RWPE2 (cell line): ENCODE data around the gene CACNA2D1.

Source experiments
- ATAC-seq: fragments of 200-7000 bp; cut with Tn5 transposase; 3 replicates; pipeline ENCODE4 v1.9.1; 2021; ENCODE audit warnings: low read depth
- DNase-seq: peaks from one replicate; pipeline ENCODE4 v3.0.0-alpha.2; 2020; ENCODE audit warnings: low spot score
- H3K27ac ChIP-seq: fragments of 450-650 bp; 2 replicates; pipeline ENCODE4 v1.5.1; 2017; ENCODE audit warnings: mild to moderate bottlenecking; ENCODE audit not compliant: poor library complexity, severe bottlenecking
- H3K27me3 ChIP-seq: fragments of 250-450 bp; sonication (Bioruptor Pico); 2 replicates; pipeline ENCODE4 v1.5.1; 2021; ENCODE audit warnings: mild to moderate bottlenecking, moderate library complexity; ENCODE audit not compliant: insufficient read depth, poor library complexity, severe bottlenecking
- H3K36me3 ChIP-seq: fragments of 250-450 bp; sonication (Bioruptor Pico); 2 replicates; pipeline ENCODE4 v1.5.1; 2020; ENCODE audit warnings: low read depth, mild to moderate bottlenecking, moderate library complexity
- H3K4me1 ChIP-seq: fragments of 250-450 bp; sonication (Bioruptor Pico); 2 replicates; pipeline ENCODE4 v1.5.1; 2021; ENCODE audit warnings: mild to moderate bottlenecking, moderate library complexity; ENCODE audit not compliant: insufficient read depth, poor library complexity, severe bottlenecking
- H3K4me3 ChIP-seq: fragments of 250-450 bp; sonication (Bioruptor Pico); 2 replicates; pipeline ENCODE4 v1.5.1; 2021; ENCODE audit warnings: mild to moderate bottlenecking, moderate library complexity; ENCODE audit not compliant: severe bottlenecking
- H3K9me3 ChIP-seq: fragments of 250-450 bp; sonication (Bioruptor Pico); 2 replicates; pipeline ENCODE4 v1.5.1; 2021; ENCODE audit warnings: mild to moderate bottlenecking, moderate library complexity; ENCODE audit not compliant: severe bottlenecking
- TF ChIP-seq, protein P1 (sequence below): fragments of 450-650 bp; IDR thresholded peaks from one replicate; pipeline ENCODE4 v1.5.1; 2017; ENCODE audit warnings: mild to moderate bottlenecking, moderate library complexity; ENCODE audit not compliant: poor library complexity, severe bottlenecking

The CACNA2D1 gene

DNA sequence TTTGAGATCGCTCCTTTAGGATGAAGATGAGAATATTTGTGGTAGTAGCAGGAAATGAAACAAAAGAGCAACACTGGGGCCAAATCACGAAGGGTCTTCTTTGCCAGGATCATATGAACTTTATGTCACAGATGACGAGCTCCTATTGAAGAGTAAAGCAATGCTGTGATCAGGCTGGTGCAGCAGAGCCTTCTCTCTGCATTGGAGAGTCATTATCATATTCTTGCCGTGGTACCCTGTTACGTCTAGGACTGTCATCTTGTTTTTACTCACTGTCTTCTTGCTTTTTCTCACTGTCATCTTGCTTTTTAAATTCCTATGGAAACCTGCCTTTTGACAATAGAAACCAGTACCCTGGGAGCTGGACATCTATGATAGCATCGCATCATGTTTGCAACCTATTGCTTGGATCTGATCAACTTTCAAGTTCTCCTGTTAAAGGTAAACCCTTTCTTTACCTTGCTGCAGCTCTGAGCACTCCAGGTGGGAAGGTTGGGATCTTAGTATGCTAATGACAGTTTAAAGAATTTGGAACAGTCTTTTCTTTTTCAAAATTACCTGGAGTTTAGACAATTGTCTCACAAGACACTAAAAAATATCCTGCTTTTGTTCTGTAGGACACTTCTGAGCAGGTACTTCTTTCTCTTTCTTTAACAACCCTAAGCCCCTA is 27.9 kb upstream of the CACNA2D1 start:
- H3K4me3 ChIP-seq: no peak overlapping the region
- no peak overlapping the region for H3K27ac ChIP-seq
- H3K27me3 ChIP-seq: peaks cover 4% of the 10 kb centered on the region
- H3K9me3 ChIP-seq: no peaks in the 10 kb centered on the region
- H3K36me3 ChIP-seq: no peaks in the 10 kb centered on the region
- H3K4me1 ChIP-seq: no peaks in the 10 kb centered on the region
- ATAC-seq (no peak), DNase-seq (no peak)
- TF ChIP-seq, protein P1, sequence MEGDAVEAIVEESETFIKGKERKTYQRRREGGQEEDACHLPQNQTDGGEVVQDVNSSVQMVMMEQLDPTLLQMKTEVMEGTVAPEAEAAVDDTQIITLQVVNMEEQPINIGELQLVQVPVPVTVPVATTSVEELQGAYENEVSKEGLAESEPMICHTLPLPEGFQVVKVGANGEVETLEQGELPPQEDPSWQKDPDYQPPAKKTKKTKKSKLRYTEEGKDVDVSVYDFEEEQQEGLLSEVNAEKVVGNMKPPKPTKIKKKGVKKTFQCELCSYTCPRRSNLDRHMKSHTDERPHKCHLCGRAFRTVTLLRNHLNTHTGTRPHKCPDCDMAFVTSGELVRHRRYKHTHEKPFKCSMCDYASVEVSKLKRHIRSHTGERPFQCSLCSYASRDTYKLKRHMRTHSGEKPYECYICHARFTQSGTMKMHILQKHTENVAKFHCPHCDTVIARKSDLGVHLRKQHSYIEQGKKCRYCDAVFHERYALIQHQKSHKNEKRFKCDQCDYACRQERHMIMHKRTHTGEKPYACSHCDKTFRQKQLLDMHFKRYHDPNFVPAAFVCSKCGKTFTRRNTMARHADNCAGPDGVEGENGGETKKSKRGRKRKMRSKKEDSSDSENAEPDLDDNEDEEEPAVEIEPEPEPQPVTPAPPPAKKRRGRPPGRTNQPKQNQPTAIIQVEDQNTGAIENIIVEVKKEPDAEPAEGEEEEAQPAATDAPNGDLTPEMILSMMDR: no peak

DNA sequence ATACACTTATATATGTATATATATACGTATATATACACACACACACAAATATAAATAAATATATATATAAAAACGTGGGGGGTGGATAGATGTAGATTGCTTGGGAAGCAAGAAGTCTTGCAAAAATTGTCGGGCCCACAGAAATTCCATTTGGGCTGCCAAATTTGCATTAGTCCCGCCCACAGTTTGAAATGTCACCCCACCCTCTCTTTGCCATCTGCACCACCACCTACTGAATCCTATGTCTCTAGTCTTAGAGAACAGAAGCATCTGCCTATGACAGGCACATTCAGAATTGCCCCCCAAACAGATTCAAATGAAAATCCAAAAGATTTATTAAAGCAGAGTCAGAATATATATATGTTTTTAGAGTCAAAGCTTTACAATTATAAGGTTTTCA is 25.6 kb upstream of the CACNA2D1 start:
- TF ChIP-seq, protein P1: no peak
- ATAC-seq (no peak), DNase-seq (no peak)
- Histone ChIP-seq H3K27ac (no peak overlapping the region), H3K4me1 (no peaks in the 10 kb centered on the region), H3K27me3 (peaks cover 4% of the 10 kb centered on the region), H3K36me3 (no peaks in the 10 kb centered on the region), H3K4me3 (no peak overlapping the region), H3K9me3 (peaks cover 2% of the 10 kb centered on the region)

DNA sequence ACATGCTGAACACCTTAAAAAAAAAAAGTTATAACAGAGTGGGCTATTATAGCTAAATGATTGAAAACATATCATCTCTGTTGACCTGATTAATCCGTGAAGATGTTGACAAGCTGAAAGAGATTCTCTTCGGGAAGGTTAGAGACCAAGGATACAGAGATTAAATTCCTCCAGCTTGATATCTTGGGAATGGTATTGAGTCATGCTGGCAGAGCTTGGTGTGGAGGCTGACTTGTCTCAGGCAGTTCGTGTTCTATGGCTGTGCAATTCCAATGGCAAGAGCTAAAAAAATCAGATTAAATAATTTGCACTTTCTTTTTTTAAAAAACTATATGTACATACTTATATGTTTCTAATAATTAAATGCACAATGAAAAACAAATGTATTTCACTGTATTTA is 24.9 kb upstream of the CACNA2D1 start:
- no peaks in the 10 kb centered on the region for H3K36me3 ChIP-seq
- H3K27me3 ChIP-seq: peaks cover 4% of the 10 kb centered on the region
- TF ChIP-seq, protein P1: no peak
- ATAC-seq (no peak), DNase-seq (no peak)
- H3K4me3 ChIP-seq: no peak overlapping the region
- H3K9me3 ChIP-seq: peaks cover 2% of the 10 kb centered on the region
- H3K27ac ChIP-seq: no peak overlapping the region
- no peaks in the 10 kb centered on the region for H3K4me1 ChIP-seq

DNA sequence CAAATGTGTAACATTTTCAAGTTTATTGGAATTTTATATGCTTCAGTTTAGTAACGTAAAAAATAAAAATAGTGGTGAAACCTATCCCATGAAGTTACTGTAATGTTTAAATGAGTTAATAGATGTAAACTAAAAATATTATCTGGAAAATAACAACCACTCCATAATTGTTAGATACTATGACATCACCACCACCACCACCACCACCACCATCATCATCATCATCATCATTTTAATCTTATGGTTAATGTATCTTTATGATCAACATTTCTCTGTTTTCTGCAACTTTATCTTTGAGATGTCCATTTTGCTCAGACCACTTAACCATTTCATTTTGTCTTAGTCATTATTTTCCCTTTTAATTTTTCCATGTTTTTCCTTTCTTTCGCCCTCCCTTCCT is 23.4 kb upstream of the CACNA2D1 start:
- ATAC-seq: no peak
- Histone ChIP-seq H3K4me3 (no peak overlapping the region), H3K36me3 (no peaks in the 10 kb centered on the region), H3K4me1 (no peaks in the 10 kb centered on the region), H3K9me3 (peaks cover 2% of the 10 kb centered on the region), H3K27ac (no peak overlapping the region), H3K27me3 (peaks cover 4% of the 10 kb centered on the region)
- TF ChIP-seq, protein P1: no peak
- no peak for DNase-seq

DNA sequence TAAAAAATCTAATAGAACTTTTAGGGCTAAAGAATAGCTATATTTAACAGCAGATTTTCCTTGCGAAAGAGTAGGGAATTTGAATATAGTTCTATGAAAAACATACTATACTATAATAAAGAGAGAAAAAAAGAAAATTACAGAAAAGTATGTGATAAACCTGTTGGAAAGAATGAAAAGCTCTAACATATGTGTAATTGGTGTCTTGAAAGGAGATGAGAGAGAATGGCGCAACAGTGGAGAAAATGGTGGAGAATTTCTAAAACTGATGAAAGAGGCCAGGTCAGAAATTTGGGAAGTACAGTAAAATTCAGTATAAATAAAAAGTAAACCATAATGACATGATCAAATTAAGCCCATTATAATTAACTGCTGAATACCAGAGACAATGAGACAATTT is 20.8 kb upstream of the CACNA2D1 start:
- no peak overlapping the region for H3K4me3 ChIP-seq
- H3K4me1 ChIP-seq: no peaks in the 10 kb centered on the region
- DNase-seq (no peak), ATAC-seq (no peak)
- no peaks in the 10 kb centered on the region for H3K36me3 ChIP-seq
- peaks cover 4% of the 10 kb centered on the region for H3K27me3 ChIP-seq
- TF ChIP-seq, protein P1: no peak
- no peak overlapping the region for H3K27ac ChIP-seq
- peaks cover 2% of the 10 kb centered on the region for H3K9me3 ChIP-seq
